ENCODE results near the gene IL17RE.
"Not testable (repeated sequence)": the region's sequence is repeated elsewhere in the genome, so short reads cannot be mapped to it uniquely, and the experiment has no call there.

The IL17RE gene

GRCh38 chr3:9935966-9936510 is 33.4 kb downstream of the IL17RE start:
- no peak overlapping the region for H3K27ac ChIP-seq (ENCODE audit: poor library complexity, severe bottlenecking)
- H3K4me1 ChIP-seq (ENCODE audit: insufficient read depth, poor library complexity, severe bottlenecking): peaks cover 15% of the 10 kb centered on the region
- ATAC-seq (ENCODE audit: low read depth): no peak
- no peak for DNase-seq (ENCODE audit: low spot score)
- peaks cover 30% of the 10 kb centered on the region for H3K36me3 ChIP-seq (ENCODE audit: low read depth)
- H3K9me3 ChIP-seq (ENCODE audit: severe bottlenecking): no peaks in the 10 kb centered on the region
- TF ChIP-seq CTCF (IDR thresholded peaks at IDR 0.05; ENCODE audit: poor library complexity, severe bottlenecking): no peak
- H3K27me3 ChIP-seq (ENCODE audit: insufficient read depth, poor library complexity, severe bottlenecking): no peaks in the 10 kb centered on the region
- no peak overlapping the region for H3K4me3 ChIP-seq (ENCODE audit: severe bottlenecking)

DNA sequence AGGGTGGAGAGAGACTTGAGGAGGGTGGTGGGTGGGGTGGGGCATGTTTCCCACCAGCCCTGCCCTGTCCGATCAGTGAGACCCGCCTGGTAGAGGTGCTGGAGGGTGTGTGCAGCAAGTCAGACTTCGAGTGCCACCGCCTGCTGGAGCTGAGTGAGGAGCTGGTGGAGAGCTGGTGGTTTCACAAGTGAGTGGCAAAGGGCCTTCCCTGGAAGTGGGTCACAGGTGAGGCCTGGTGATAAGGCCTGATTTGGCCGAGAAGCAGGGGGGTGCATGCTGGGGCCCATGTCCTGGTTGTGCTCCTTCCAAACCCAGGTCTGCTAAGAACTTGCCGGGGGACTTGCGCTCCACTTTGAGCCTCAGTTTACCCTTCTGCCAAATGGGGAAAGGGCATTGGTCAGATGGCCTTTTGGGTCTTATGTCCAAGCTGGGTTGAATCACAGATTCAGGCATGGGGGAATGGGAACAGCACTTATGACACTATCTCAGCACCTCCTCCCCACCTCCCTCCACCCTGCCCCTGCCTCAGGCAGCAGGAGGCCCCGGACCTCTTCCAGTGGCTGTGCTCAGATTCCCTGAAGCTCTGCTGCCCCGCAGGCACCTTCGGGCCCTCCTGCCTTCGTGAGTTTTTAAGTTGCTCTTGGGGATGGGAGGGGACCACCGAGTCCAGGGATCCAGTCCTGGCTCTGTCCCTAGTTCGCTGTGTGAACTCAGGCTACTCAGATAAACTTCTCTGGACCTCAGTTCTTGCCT is 35.0 kb downstream of the IL17RE start:
- Histone ChIP-seq H3K36me3 (ENCODE audit: low read depth) (peaks cover 34% of the 10 kb centered on the region), H3K27ac (ENCODE audit: poor library complexity, severe bottlenecking) (no peak overlapping the region), H3K9me3 (ENCODE audit: severe bottlenecking) (no peaks in the 10 kb centered on the region), H3K4me1 (ENCODE audit: insufficient read depth, poor library complexity, severe bottlenecking) (peaks cover 11% of the 10 kb centered on the region), H3K27me3 (ENCODE audit: insufficient read depth, poor library complexity, severe bottlenecking) (no peaks in the 10 kb centered on the region), H3K4me3 (ENCODE audit: severe bottlenecking) (no peak overlapping the region)
- DNase-seq (ENCODE audit: low spot score) (no peak), ATAC-seq (ENCODE audit: low read depth) (no peak)
- TF ChIP-seq CTCF (IDR thresholded peaks at IDR 0.05; ENCODE audit: poor library complexity, severe bottlenecking): no peak

GRCh38 chr3:9938966-9939365 is 36.3 kb downstream of the IL17RE start:
- Histone ChIP-seq H3K27me3 (ENCODE audit: insufficient read depth, poor library complexity, severe bottlenecking) (no peaks in the 10 kb centered on the region), H3K36me3 (ENCODE audit: low read depth) (peaks cover 34% of the 10 kb centered on the region), H3K27ac (ENCODE audit: poor library complexity, severe bottlenecking) (no peak overlapping the region), H3K4me3 (ENCODE audit: severe bottlenecking) (no peak overlapping the region), H3K9me3 (ENCODE audit: severe bottlenecking) (no peaks in the 10 kb centered on the region), H3K4me1 (ENCODE audit: insufficient read depth, poor library complexity, severe bottlenecking) (peaks cover 11% of the 10 kb centered on the region)
- ATAC-seq (ENCODE audit: low read depth) (no peak), DNase-seq (ENCODE audit: low spot score) (no peak)
- no peak for TF ChIP-seq CTCF (IDR thresholded peaks at IDR 0.05; ENCODE audit: poor library complexity, severe bottlenecking)

DNA sequence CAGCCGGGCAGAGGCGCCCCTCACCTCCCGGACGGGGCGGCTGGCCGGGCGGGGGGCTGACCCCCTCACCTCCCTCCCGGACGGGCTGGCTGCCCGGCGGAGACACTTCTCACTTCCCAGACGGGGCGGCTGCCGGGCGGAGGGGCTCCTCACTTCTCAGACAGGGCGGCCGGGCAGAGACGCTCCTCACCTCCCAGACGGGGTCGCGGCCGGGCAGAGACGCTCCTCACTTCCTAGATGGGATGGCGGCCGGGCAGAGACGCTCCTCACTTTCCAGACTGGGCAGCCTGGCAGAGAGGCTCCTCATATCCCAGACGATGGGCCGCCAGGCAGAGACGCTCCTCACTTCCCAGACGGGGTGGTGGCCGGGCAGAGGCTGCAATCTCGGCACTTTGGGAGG is 37.3 kb downstream of the IL17RE start:
- not testable (repeated sequence) for DNase-seq (ENCODE audit: low spot score); H3K4me1 ChIP-seq (ENCODE audit: insufficient read depth, poor library complexity, severe bottlenecking); H3K27me3 ChIP-seq (ENCODE audit: insufficient read depth, poor library complexity, severe bottlenecking); H3K9me3 ChIP-seq (ENCODE audit: severe bottlenecking); ATAC-seq (ENCODE audit: low read depth); H3K27ac ChIP-seq (ENCODE audit: poor library complexity, severe bottlenecking); H3K4me3 ChIP-seq (ENCODE audit: severe bottlenecking)
- peaks cover 34% of the 10 kb centered on the region for H3K36me3 ChIP-seq (ENCODE audit: low read depth)

DNA sequence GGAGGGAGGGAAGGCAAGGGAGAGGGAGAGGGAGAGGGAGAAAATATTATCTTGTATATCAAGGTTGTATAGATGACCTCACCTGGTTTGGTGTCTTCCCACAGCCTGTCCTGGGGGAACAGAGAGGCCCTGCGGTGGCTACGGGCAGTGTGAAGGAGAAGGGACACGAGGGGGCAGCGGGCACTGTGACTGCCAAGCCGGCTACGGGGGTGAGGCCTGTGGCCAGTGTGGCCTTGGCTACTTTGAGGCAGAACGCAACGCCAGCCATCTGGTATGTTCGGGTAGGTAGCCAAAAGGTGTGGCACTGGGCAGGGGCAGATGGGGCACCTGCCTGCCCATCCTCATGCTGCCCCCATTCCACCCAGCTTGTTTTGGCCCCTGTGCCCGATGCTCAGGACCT is 38.1 kb downstream of the IL17RE start:
- no peak for TF ChIP-seq CTCF (IDR thresholded peaks at IDR 0.05; ENCODE audit: poor library complexity, severe bottlenecking)
- Histone ChIP-seq H3K9me3 (ENCODE audit: severe bottlenecking) (no peaks in the 10 kb centered on the region), H3K4me3 (ENCODE audit: severe bottlenecking) (no peak overlapping the region), H3K4me1 (ENCODE audit: insufficient read depth, poor library complexity, severe bottlenecking) (peaks cover 5% of the 10 kb centered on the region), H3K27ac (ENCODE audit: poor library complexity, severe bottlenecking) (no peak overlapping the region), H3K27me3 (ENCODE audit: insufficient read depth, poor library complexity, severe bottlenecking) (no peaks in the 10 kb centered on the region), H3K36me3 (ENCODE audit: low read depth) (peaks cover 28% of the 10 kb centered on the region)
- no peak for ATAC-seq (ENCODE audit: low read depth)
- DNase-seq (ENCODE audit: low spot score): no peak
